GM12865 (cell line): ENCODE results near the gene HNF4A.
A peak's percentile ranks its signal among the peaks of the same experiment; 100 is the strongest.

Experiments
- DNase-seq: peaks from one replicate; pipeline ENCODE4 v3.0.0; 2010; ENCODE audit warnings: low read depth
- H3K4me3 ChIP-seq: 2 replicates; pipeline ENCODE4 v1.5.1; 2011; ENCODE audit warnings: mild to moderate bottlenecking, low read depth, low read length, control low read depth
- TF ChIP-seq, protein P1 (sequence below): IDR thresholded peaks from 2 replicates; pipeline ENCODE4 v1.5.1; 2011; ENCODE audit warnings: low read length, control low read depth, low read depth, inconsistent platforms; ENCODE audit not compliant: insufficient read depth; ENCODE audit errors: missing control alignments

The HNF4A gene

DNA sequence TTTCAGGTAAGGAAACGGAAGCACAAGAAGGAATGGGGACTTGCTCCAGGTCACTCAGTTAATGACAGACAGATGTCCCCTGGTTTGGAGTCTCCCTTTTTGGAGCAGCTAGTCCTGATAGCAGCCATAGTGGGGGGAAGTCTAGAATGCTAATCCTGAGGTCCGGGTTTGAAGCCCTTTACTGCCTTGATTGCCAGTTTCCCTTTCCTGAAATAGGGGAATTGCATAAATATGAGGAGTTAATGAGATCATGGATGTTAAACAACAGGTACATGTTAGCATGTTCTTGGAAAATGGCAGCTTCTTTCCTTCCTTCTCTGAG lies 119.8 kb downstream of the HNF4A start:
- TF ChIP-seq, protein P1, sequence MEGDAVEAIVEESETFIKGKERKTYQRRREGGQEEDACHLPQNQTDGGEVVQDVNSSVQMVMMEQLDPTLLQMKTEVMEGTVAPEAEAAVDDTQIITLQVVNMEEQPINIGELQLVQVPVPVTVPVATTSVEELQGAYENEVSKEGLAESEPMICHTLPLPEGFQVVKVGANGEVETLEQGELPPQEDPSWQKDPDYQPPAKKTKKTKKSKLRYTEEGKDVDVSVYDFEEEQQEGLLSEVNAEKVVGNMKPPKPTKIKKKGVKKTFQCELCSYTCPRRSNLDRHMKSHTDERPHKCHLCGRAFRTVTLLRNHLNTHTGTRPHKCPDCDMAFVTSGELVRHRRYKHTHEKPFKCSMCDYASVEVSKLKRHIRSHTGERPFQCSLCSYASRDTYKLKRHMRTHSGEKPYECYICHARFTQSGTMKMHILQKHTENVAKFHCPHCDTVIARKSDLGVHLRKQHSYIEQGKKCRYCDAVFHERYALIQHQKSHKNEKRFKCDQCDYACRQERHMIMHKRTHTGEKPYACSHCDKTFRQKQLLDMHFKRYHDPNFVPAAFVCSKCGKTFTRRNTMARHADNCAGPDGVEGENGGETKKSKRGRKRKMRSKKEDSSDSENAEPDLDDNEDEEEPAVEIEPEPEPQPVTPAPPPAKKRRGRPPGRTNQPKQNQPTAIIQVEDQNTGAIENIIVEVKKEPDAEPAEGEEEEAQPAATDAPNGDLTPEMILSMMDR = no peak
- H3K4me3 ChIP-seq = peak overlapping the region; percentile 75
- DNase-seq = no peak

DNA sequence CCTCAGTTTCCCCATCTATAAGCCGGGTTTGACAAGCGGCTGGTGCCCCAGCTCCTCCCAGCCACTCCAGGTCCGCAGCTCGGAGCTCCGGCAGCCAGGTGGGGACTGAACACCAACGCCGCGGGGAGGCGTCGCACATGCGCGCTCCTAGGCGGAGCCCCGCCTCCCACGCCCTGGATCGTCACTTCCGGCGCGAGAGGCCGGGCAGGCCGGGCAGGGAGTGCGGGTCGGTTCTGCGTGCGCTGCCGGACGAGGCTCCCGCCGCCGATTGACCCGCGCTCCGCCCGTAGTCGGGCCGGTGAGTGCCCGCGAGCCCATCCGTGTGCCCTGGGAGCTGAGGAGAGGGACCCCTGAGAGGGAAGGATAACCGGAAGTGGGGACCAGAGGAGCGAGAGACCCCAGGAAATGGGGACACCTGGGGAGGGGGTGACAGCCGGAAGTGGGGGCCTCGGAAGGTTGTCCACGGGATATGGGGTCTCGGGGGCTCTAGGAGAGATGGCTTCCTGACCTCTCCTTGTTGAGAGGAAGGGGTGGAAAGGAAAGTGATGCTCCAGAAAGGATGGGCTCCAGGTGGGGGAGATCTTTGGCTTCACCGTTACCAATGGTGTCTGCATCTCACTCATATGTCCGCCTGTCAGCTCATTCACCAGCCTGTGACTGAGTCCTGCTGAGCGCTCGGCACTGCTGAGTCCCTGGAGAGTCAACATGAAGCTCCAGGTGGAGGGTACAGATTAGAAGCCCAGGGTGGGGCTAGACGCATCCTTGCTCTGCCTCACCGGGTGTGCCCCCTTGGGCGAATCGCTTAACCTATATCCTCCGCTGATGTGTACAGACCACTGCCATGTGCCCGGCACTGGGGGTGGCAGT lies 120.4 kb downstream of the HNF4A start, which contains the start of gene TTPAL:
Gene TTPAL, plus strand, starts transcription at position 181 of the 867 bp plus-strand sequence. CDS start 4,126 bp downstream, outside the sequence.
- peak; percentile 94 for DNase-seq
- TF ChIP-seq, protein P1 = peak; percentile 14
- peak within 1 kb of the TSS; percentile 75 for H3K4me3 ChIP-seq

DNA sequence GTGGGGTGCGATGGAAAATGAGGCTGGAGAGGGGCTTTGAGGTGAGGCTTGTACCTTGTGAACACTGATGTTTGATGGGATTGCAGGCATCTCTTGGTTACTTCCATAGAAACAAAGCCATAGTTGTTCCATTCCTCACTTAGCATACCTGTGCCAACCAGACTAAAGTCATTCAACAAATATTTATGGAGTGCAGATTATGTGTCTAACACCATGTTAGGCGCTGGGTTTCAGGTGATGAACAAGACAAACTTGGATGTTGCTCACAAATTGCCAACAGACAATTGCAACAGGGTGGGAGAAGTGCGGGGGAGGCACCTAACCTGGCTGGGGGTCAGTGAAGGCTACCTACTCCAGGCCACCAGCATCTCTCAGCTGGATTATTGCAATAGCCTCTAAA lies 121.7 kb downstream of the HNF4A start:
- no peak overlapping the region for H3K4me3 ChIP-seq

DNA sequence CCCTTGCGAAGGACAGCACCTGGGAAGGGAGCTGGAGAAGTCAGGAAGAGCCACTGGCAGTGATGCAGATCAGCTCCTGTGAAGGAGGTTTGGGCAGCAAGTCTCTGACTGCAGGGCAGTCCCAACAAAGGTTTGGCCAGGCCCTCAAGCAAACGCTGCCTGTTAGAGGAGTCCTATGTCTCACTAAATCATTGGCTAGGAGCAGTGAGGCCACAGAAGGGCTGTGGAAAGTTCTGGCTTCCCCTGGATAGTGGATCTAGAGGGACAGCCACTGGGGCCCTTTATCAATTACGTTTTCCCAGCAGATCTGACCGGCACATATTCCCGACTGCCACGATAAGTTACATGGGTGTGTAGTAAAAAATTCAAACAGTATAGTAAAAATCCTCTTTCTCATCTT lies 122.7 kb downstream of the HNF4A start:
- H3K4me3 ChIP-seq = no peak overlapping the region
- TF ChIP-seq, protein P1 = no peak
- no peak for DNase-seq

More for the DNA sequence above, 121.7 kb downstream of the HNF4A start:
- TF ChIP-seq, protein P1 = no peak
- no peak for DNase-seq

DNA sequence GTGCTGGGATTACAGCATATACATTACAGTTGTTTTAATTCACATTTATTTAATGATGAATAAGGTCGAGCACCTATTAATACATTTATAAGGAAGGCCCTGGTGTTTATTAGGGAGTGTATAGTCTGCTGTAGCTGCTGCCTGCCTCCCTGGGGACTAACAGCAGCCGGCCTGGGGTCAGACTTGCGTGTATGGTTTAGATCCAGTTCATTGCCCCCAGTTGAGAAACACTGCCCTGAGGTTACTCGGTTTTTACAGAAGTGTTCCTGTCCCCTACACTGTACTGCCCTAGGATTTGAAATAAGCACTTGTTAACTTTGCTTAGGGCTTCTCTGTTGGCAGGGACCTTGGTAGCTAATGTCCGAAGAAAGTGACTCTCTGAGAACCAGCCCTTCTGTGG lies 124.1 kb downstream of the HNF4A start:
- TF ChIP-seq, protein P1 = no peak
- H3K4me3 ChIP-seq = no peak overlapping the region
- DNase-seq = peak; percentile 54

DNA sequence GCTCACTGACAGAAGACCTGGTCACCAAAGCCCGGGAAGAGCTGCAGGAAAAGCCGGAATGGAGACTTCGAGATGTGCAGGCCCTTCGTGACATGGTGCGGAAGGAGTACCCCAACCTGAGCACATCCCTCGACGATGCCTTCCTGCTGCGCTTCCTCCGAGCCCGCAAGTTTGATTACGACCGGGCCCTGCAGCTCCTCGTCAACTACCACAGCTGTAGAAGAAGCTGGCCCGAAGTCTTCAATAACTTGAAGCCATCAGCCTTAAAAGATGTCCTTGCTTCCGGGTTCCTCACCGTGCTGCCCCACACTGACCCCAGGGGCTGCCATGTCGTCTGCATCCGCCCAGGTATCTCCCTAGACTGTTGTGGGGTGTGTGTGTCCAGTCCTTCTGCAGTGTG lies 124.6 kb downstream of the HNF4A start:
- TF ChIP-seq, protein P1 = no peak
- DNase-seq = no peak
- no peak overlapping the region for H3K4me3 ChIP-seq

DNA sequence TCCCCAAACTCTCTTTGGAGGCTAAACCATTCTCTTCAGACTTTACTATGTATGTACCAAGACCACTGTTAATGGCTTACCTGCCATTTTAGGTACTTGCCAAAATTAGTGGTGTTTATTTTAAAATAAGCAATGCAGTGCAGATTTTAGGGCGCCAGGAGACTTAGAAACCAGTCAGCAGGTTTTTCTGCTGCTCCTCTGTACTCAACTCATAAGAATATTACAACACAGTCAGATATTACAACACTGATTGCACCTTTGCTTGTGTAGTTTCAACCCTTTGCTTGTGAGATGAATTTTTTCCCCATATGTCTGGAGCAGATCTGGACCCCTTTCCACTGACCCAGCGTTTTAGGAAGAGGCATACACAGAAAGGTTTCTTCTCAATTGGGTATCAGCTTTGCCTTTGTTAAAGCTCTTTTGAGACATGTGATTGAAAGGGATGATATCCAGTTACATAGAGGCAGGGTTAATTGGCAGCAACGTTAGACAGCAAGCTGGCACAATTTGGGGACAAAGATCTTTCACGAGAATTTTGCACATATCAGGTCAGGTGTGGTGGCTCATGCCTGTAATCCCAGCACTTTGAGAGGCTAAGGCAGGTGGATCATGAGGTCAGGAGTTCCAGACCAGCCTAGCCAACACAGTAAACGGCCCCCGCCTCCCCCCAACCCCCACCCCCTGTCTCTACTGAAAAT lies 126.4 kb downstream of the HNF4A start:
- TF ChIP-seq, protein P1 = no peak
- no peak overlapping the region for H3K4me3 ChIP-seq
- no peak for DNase-seq
